HCT116 (cell line): ENCODE data around the gene RNF212. TPM values are rescaled to one million over a fixed set of nuclear protein-coding genes. Genes with fewer than 3 reads are reported as not detected.

Source experiments
- ATAC-seq: fragments of 200-7000 bp; cut with Tn5 transposase; 2 replicates; pipeline ENCODE4 v1.9.1; 2020; ENCODE audit warnings: mild to moderate bottlenecking, moderate library complexity
- BruUV-seq: library from RNA; stranded (reverse); fragments of 400-500 nt; replicated peaks from 2 replicates; lab custom pipeline; 2021; lab: Mats Ljungman, UMichigan
- CTCF ChIA-PET: fragments of 300-600 bp; sonication (Branson Sonifier 250); formaldehyde crosslinking; loops from one replicate; lab custom pipeline; 2021; ENCODE audit warnings: antibody characterized with exemption; lab: Charles Lee
- POLR2A ChIA-PET: fragments of 300-600, 350-600 bp; sonication (Branson Sonifier 250); formaldehyde crosslinking; loops from one replicate; lab custom pipeline; 2021; ENCODE audit warnings: antibody characterized with exemption; lab: Charles Lee
- RAD21 ChIA-PET, 2 experiments: fragments of 300-600 bp; sonication (Branson Sonifier 250); formaldehyde crosslinking; loops; one replicate each; lab custom pipeline; 2023; ENCODE audit warnings: low total read pairs in 2 of 2; ENCODE audit not compliant: uncharacterized antibody in 2 of 2, unreplicated experiment in 2 of 2, low non-redundant PET in 1 of 2; lab: Charles Lee
- DNase-seq: peaks from one replicate; pipeline ENCODE4 v3.0.0-alpha.2; 2010; ENCODE audit warnings: low read depth, low spot score
- H2AFZ ChIP-seq: fragments of 200-600 bp; shearing (Covaris generic), sonication (generic); 2 replicates; pipeline ENCODE4 v1.6.1; 2017; ENCODE audit warnings: low read depth, mixed run types, mixed read lengths, antibody characterized with exemption, low read length; ENCODE audit not compliant: poor library complexity, severe bottlenecking
- H3K27ac ChIP-seq: 2 replicates; pipeline ENCODE4 v1.5.1; 2012; ENCODE audit warnings: low read depth, low read length
- H3K27me3 ChIP-seq: fragments of 200-600 bp; sonication (generic); 2 replicates; pipeline ENCODE4 v1.6.1; 2016; ENCODE audit warnings: mixed run types, low read length, mixed read lengths; ENCODE audit not compliant: insufficient read depth
- H3K36me3 ChIP-seq, 2 experiments: fragments of 200-500 bp in 1 of 2; fragments of 200-600 bp in 1 of 2; sonication (Bioruptor generic) in 1 of 2; sonication (generic) in 1 of 2; 2 replicates each; pipeline versions ENCODE4 v1.5.1 to v1.6.1; 2014 to 2016; ENCODE audit warnings: low read length in 2 of 2, inconsistent platforms in 1 of 2, mixed read lengths in 1 of 2, mixed run types in 1 of 2; ENCODE audit not compliant: insufficient read depth in 2 of 2, control insufficient read depth in 1 of 2
- H3K4me1 ChIP-seq, 2 experiments: fragments of 200-600 bp in 1 of 2; sonication (generic) in 1 of 2; 2 replicates each; pipeline versions ENCODE4 v1.5.1 to v1.6.1; 2012 to 2017; ENCODE audit warnings: low read length in 2 of 2, inconsistent platforms in 1 of 2, mild to moderate bottlenecking in 1 of 2, mixed read lengths in 1 of 2, mixed run types in 1 of 2, moderate library complexity in 1 of 2; ENCODE audit not compliant: insufficient read depth in 2 of 2, control insufficient read depth in 1 of 2
- H3K4me2 ChIP-seq: fragments of 200-600 bp; sonication (generic); 2 replicates; pipeline ENCODE4 v1.6.1; 2017; ENCODE audit warnings: mixed run types, low read length, mixed read lengths
- H3K4me3 ChIP-seq, 2 experiments: fragments of 200-600 bp in 1 of 2; sonication (generic) in 1 of 2; replicated peaks in 1 of 2; 2 replicates each; pipeline ENCODE4 v1.5.1; 2011 to 2016; ENCODE audit warnings: low read length in 2 of 2, control low read depth in 1 of 2, low read depth in 1 of 2, mild to moderate bottlenecking in 1 of 2, mixed read lengths in 1 of 2, mixed run types in 1 of 2
- H3K79me2 ChIP-seq: fragments of 200-600 bp; sonication (generic); 2 replicates; pipeline ENCODE4 v1.6.1; 2017; ENCODE audit warnings: mild to moderate bottlenecking, mixed run types, low read length, moderate library complexity, mixed read lengths; ENCODE audit not compliant: insufficient read depth
- H3K9ac ChIP-seq: fragments of 200-600 bp; sonication (generic); 2 replicates; pipeline ENCODE4 v1.6.1; 2016; ENCODE audit warnings: low read length, mixed read lengths
- H3K9me2 ChIP-seq: fragments of 200-600 bp; sonication (generic), shearing (Covaris generic); 2 replicates; pipeline ENCODE4 v1.6.1; 2017; ENCODE audit warnings: mixed run types, mild to moderate bottlenecking, moderate library complexity; ENCODE audit not compliant: insufficient read depth
- H3K9me3 ChIP-seq, 2 experiments: fragments of 200-500 bp in 1 of 2; fragments of 200-600 bp in 1 of 2; sonication (Bioruptor generic) in 1 of 2; sonication (generic) in 1 of 2; 2 replicates each; pipeline ENCODE4 v1.6.1; 2014 to 2017; ENCODE audit warnings: low read length in 2 of 2, mixed read lengths in 2 of 2, inconsistent platforms in 1 of 2, low read depth in 1 of 2, mild to moderate bottlenecking in 1 of 2, mixed run types in 1 of 2, moderate library complexity in 1 of 2; ENCODE audit not compliant: control insufficient read depth in 1 of 2, insufficient read depth in 1 of 2
- H4K20me1 ChIP-seq: fragments of 200-600 bp; sonication (generic), shearing (Covaris generic); 2 replicates; pipeline ENCODE4 v1.6.1; 2017; ENCODE audit warnings: mixed run types, mild to moderate bottlenecking, moderate library complexity; ENCODE audit not compliant: insufficient read depth
- CBX3 ChIP-seq: IDR thresholded peaks from 2 replicates; pipeline ENCODE4 v1.6.1; 2012; ENCODE audit warnings: low read depth
- CEBPB ChIP-seq: IDR thresholded peaks from 2 replicates; pipeline ENCODE4 v1.6.1; 2012; ENCODE audit warnings: low read depth
- EZH2 ChIP-seq: fragments of 200-600 bp; sonication (generic); IDR thresholded peaks from 2 replicates; pipeline ENCODE4 v1.6.1; 2017; ENCODE audit warnings: antibody characterized with exemption, mixed run types
- MAX ChIP-seq: IDR thresholded peaks from 2 replicates; pipeline ENCODE4 v1.6.1; 2012
- SP1 ChIP-seq: IDR thresholded peaks from 2 replicates; pipeline ENCODE4 v1.6.1; 2012; ENCODE audit warnings: low read depth
- SRF ChIP-seq: IDR thresholded peaks from 2 replicates; pipeline ENCODE4 v1.6.1; 2012; ENCODE audit warnings: low read depth
- TCF7L2 ChIP-seq: IDR thresholded peaks from 2 replicates; pipeline ENCODE4 v1.7.0; 2011; ENCODE audit warnings: borderline replicate concordance, inconsistent platforms; ENCODE audit not compliant: insufficient read depth, insufficient read length; ENCODE audit errors: extremely low read depth
- ZBTB33 ChIP-seq: IDR thresholded peaks from 2 replicates; pipeline ENCODE4 v1.6.1; 2011; ENCODE audit warnings: mild to moderate bottlenecking, low read length, moderate library complexity; ENCODE audit not compliant: insufficient replicate concordance; ENCODE audit errors: extremely low read depth
- ZFX ChIP-seq: fragments of 450-650 bp; IDR thresholded peaks from 2 replicates; pipeline ENCODE4 v1.6.1; 2017
- intact Hi-C: fragments of 100-400 bp; cut with micrococcal nuclease; formaldehyde crosslinking; loops from 2 replicates; pipeline ENCODE4 v1.10.0; 2022
- total RNA-seq: library from RNA; stranded (reverse); gene quantifications from one replicate; pipeline ENCODE4 v1.2.1, GENCODE V29; 2021; ENCODE audit not compliant: unreplicated experiment

Gene RNF212
- total RNA-seq, 1 experiment from 2014 or later: not detected

- no peak for TF ChIP-seq ZBTB33
Measured at GRCh38 chr4:1080961-1081688, 32.2 kb downstream of the RNF212 start (continued).

- peaks cover 0 to 14% of the 10 kb centered on the region in 2 experiments; a peak in 2 of 4 replicates for H3K4me1 ChIP-seq
- intact Hi-C loops: no loop called here
- H3K27ac ChIP-seq: no peak overlapping the region
- POLR2A ChIA-PET: no interaction called here
- H3K27me3 ChIP-seq: peaks cover 3% of the 10 kb centered on the region; the same call in 1 of the 2 replicates
- no peak for TF ChIP-seq CBX3
- TF ChIP-seq TCF7L2: no peak
- no peak for TF ChIP-seq SRF
- TF ChIP-seq ZFX: no peak
- no peak for TF ChIP-seq EZH2
- no peak for TF ChIP-seq SP1
- TF ChIP-seq CEBPB: no peak
- TF ChIP-seq MAX: no peak
- no peaks in the 10 kb centered on the region for H4K20me1 ChIP-seq
- RAD21 ChIA-PET: no interaction called here
- ATAC-seq (no peak), DNase-seq (no peak)
- H2AFZ ChIP-seq: no peak overlapping the region
- H3K9ac ChIP-seq: no peak overlapping the region
- H3K36me3 ChIP-seq: no peaks in the 10 kb centered on the region
- H3K4me2 ChIP-seq: no peak overlapping the region
- H3K9me3 ChIP-seq: no peaks in the 10 kb centered on the region
- CTCF ChIA-PET: no interaction called here
- no peaks in the 10 kb centered on the region for H3K79me2 ChIP-seq
- no TSS peak for BruUV-seq
- no peaks in the 10 kb centered on the region for H3K9me2 ChIP-seq
- H3K4me3 ChIP-seq: no peak overlapping the region
Measured at GRCh38 chr4:1080432-1080831, 32.9 kb downstream of the RNF212 start.
